SK-N-SH (cell line): ENCODE data around the gene CLSTN2. TPM values are rescaled to one million over a fixed set of nuclear protein-coding genes. Genes with fewer than 3 reads are reported as not detected.

Experiments used
- CTCF ChIA-PET: fragments of 300-600, 350-600 bp; formaldehyde crosslinking; extraction: SDS; loops from one replicate; lab custom pipeline; 2021; lab: Yijun Ruan, JAX
- POLR2A ChIA-PET: fragments of 350-600 bp; sonication (Branson Sonifier 250); formaldehyde crosslinking; extraction: SDS; loops from one replicate; lab custom pipeline; 2020; ENCODE audit warnings: antibody characterized with exemption, inconsistent platforms; lab: Yijun Ruan, JAX
- DNase-seq: peaks from one replicate; pipeline ENCODE4 v3.0.0; 2012
- H2AFZ ChIP-seq: fragments of 200-600 bp; sonication (generic); 2 replicates; pipeline ENCODE4 v1.8.1; 2016; ENCODE audit warnings: antibody characterized with exemption, mild to moderate bottlenecking, low read depth
- H3F3A ChIP-seq: fragments of 200-600 bp; sonication (generic); replicated peaks from 2 replicates; pipeline ENCODE3; 2016; ENCODE audit warnings: antibody characterized with exemption, mild to moderate bottlenecking; ENCODE audit not compliant: insufficient read depth
- H3K27ac ChIP-seq, 2 experiments: fragments of 200-500 bp in 1 of 2; fragments of 200-600 bp in 1 of 2; sonication (Bioruptor generic) in 1 of 2; sonication (generic), shearing (Covaris generic) in 1 of 2; 2 replicates each; pipeline versions ENCODE4 v1.5.1 to v1.6.1; 2014 to 2016; ENCODE audit warnings: low read depth in 2 of 2, inconsistent platforms in 1 of 2, low read length in 1 of 2, mild to moderate bottlenecking in 1 of 2, mixed read lengths in 1 of 2
- H3K27me3 ChIP-seq: fragments of 200-600 bp; sonication (generic), shearing (Covaris generic); 2 replicates; pipeline ENCODE4 v1.6.1; 2016; ENCODE audit warnings: mixed run types; ENCODE audit not compliant: insufficient read depth
- H3K36me3 ChIP-seq, 2 experiments: fragments of 200-500 bp in 1 of 2; fragments of 200-600 bp in 1 of 2; sonication (Bioruptor generic) in 1 of 2; sonication (generic) in 1 of 2; replicated peaks in 1 of 2; 2 replicates each; pipeline versions ENCODE3 to v1.5.1; 2014 to 2016; ENCODE audit warnings: low read length in 1 of 2, mild to moderate bottlenecking in 1 of 2; ENCODE audit not compliant: insufficient read depth in 2 of 2, control insufficient read depth in 1 of 2
- H3K4me1 ChIP-seq, 2 experiments: fragments of 200-500 bp in 1 of 2; fragments of 200-600 bp in 1 of 2; sonication (Bioruptor generic) in 1 of 2; sonication (generic), shearing (Covaris generic) in 1 of 2; 2 replicates each; pipeline versions ENCODE4 v1.5.1 to v1.6.1; 2014 to 2016; ENCODE audit warnings: low read depth in 1 of 2, low read length in 1 of 2, mixed run types in 1 of 2; ENCODE audit not compliant: insufficient read depth in 2 of 2, control insufficient read depth in 1 of 2
- H3K4me2 ChIP-seq: fragments of 200-600 bp; sonication (generic), shearing (Covaris generic); 2 replicates; pipeline ENCODE4 v1.6.1; 2017; ENCODE audit warnings: mixed run types
- H3K4me3 ChIP-seq, 2 experiments: fragments of 200-500 bp in 1 of 2; fragments of 200-600 bp in 1 of 2; sonication (Bioruptor generic) in 1 of 2; sonication (generic), shearing (Covaris generic) in 1 of 2; 2 replicates each; pipeline versions ENCODE4 v1.5.1 to v1.8.1; 2014 to 2016; ENCODE audit warnings: low read depth in 2 of 2, inconsistent platforms in 1 of 2, low read length in 1 of 2, mild to moderate bottlenecking in 1 of 2, mixed read lengths in 1 of 2, moderate library complexity in 1 of 2
- H3K79me2 ChIP-seq: fragments of 200-600 bp; sonication (generic); 2 replicates; pipeline ENCODE4 v1.8.1; 2017; ENCODE audit warnings: mild to moderate bottlenecking; ENCODE audit not compliant: insufficient read depth
- H3K9ac ChIP-seq: fragments of 200-600 bp; sonication (generic); 2 replicates; pipeline ENCODE4 v1.6.1; 2017; ENCODE audit warnings: mixed run types
- H3K9me2 ChIP-seq: fragments of 200-600 bp; sonication (generic); 2 replicates; pipeline ENCODE4 v1.6.1; 2017; ENCODE audit warnings: mixed run types
- H3K9me3 ChIP-seq: fragments of 200-600 bp; sonication (generic); 2 replicates; pipeline ENCODE4 v1.6.1; 2017; ENCODE audit warnings: mixed run types, mild to moderate bottlenecking, moderate library complexity
- H4K20me1 ChIP-seq: fragments of 200-600 bp; sonication (generic); 2 replicates; pipeline ENCODE4 v1.6.1; 2017; ENCODE audit warnings: mild to moderate bottlenecking, mixed run types; ENCODE audit not compliant: insufficient read depth
- CHD2 ChIP-seq: fragments of 150-350 bp; IDR thresholded peaks from 2 replicates; pipeline ENCODE4 v1.6.1; 2018; ENCODE audit warnings: low read length; ENCODE audit not compliant: partially characterized antibody
- EZH2phosphoT487 ChIP-seq: fragments of 200-600 bp; sonication (generic); IDR thresholded peaks from 2 replicates; pipeline ENCODE4 v1.6.1; 2017; ENCODE audit warnings: low read depth, mixed run types, mild to moderate bottlenecking, antibody characterized with exemption, moderate library complexity, borderline replicate concordance
- FOSL2 ChIP-seq: IDR thresholded peaks from 2 replicates; pipeline ENCODE4 v1.4.0; 2012; ENCODE audit warnings: low read depth, mild to moderate bottlenecking, moderate library complexity, borderline replicate concordance
- FOXJ3 ChIP-seq: sonication (generic); formaldehyde crosslinking; IDR thresholded peaks from 2 replicates; pipeline ENCODE4 v1.5.1; 2020; ENCODE audit warnings: mild to moderate bottlenecking, missing genetic modification reagents
- GABPA ChIP-seq: IDR thresholded peaks from 2 replicates; pipeline ENCODE4 v1.4.0; 2012; ENCODE audit warnings: low read depth, mild to moderate bottlenecking
- JUND ChIP-seq: IDR thresholded peaks from 2 replicates; pipeline ENCODE4 v1.4.0; 2012
- MAX ChIP-seq: IDR thresholded peaks from 2 replicates; pipeline ENCODE4 v1.4.0; 2012; ENCODE audit warnings: low read depth
- MEF2A ChIP-seq: IDR thresholded peaks from 2 replicates; pipeline ENCODE4 v1.4.0; 2012; ENCODE audit warnings: low read depth, borderline replicate concordance
- MXI1 ChIP-seq: IDR thresholded peaks from 2 replicates; pipeline ENCODE4 v1.6.1; 2012; ENCODE audit warnings: mild to moderate bottlenecking, low read depth, low read length, improper control_type of control experiment
- NFIC ChIP-seq: IDR thresholded peaks from 2 replicates; pipeline ENCODE4 v1.4.0; 2012; ENCODE audit warnings: borderline replicate concordance
- PBX3 ChIP-seq: IDR thresholded peaks from 2 replicates; pipeline ENCODE4; 2012
- POLR2AphosphoS5 ChIP-seq: IDR thresholded peaks from 2 replicates; pipeline ENCODE4 v1.6.1; 2012; ENCODE audit warnings: low read depth, low read length
- RAD21 ChIP-seq: IDR thresholded peaks from 2 replicates; pipeline ENCODE4 v1.6.1; 2012; ENCODE audit warnings: mild to moderate bottlenecking, low read length
- RXRA ChIP-seq: IDR thresholded peaks from 2 replicates; pipeline ENCODE4 v1.4.0; 2012; ENCODE audit warnings: low read depth, mild to moderate bottlenecking, borderline replicate concordance
- SIN3A ChIP-seq: IDR thresholded peaks from 2 replicates; pipeline ENCODE4 v1.6.1; 2012; ENCODE audit warnings: low read depth, mild to moderate bottlenecking, low read length, moderate library complexity, borderline replicate concordance
- SMC3 ChIP-seq: IDR thresholded peaks from 2 replicates; pipeline ENCODE4 v1.6.1; 2012; ENCODE audit warnings: low read depth, low read length, improper control_type of control experiment
- TAF1 ChIP-seq: IDR thresholded peaks from 2 replicates; pipeline ENCODE4 v1.6.1; 2012; ENCODE audit warnings: low read depth, mild to moderate bottlenecking, low read length, moderate library complexity, borderline replicate concordance
- TEAD4 ChIP-seq: IDR thresholded peaks from 2 replicates; pipeline ENCODE4 v1.4.0; 2012; ENCODE audit warnings: mild to moderate bottlenecking, borderline replicate concordance; ENCODE audit not compliant: insufficient read depth
- USF1 ChIP-seq: IDR thresholded peaks from 2 replicates; pipeline ENCODE4 v1.4.0; 2012; ENCODE audit warnings: low read depth, borderline replicate concordance
- YY1 ChIP-seq: IDR thresholded peaks from 2 replicates; pipeline ENCODE4 v1.4.0; 2012; ENCODE audit warnings: low read depth, mild to moderate bottlenecking
- WGBS: methylation state at CpG from one replicate; pipeline ENCODE4 v1.1.6; 2017; ENCODE audit warnings: low lambda C conversion rate; 5-methylcytosine and 5-hydroxymethylcytosine counted together
- polyA plus RNA-seq, 3 experiments: library from polyadenylated mRNA; depleted of rRNA; stranded (reverse); fragments of >200 nt; gene quantifications; 2 replicates each; pipeline ENCODE4 v1.2.3, GENCODE V29; 2012
- TF ChIP-seq, protein P1 (sequence below): fragments of 200-600 bp; sonication (generic); IDR thresholded peaks from 2 replicates; pipeline ENCODE4 v1.6.1; 2017; ENCODE audit warnings: antibody characterized with exemption, mild to moderate bottlenecking, moderate library complexity

Gene CLSTN2
- polyA plus RNA-seq, 1 of the 3 experiments (the other 2 are of a cell fraction): 0.02 TPM

DNA sequence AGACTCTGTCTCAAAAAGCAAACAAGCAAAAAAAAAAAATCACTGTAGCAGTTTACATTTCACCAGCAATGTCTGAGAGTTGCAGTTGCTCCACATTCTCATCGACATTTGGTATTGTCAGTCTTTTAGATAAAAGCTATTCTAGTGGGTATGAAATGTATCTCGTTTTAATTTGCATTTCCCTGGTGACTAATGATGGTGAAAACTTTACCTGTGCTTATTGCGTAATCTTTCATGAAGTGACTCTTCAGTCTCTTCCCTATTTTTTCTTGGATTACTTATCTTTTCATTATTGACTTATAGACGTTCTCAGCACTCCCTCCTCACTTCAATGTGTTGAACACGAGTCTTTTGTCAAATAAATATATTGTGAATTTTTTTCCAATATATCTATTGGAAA is 37.2 kb upstream of the CLSTN2 start:
- no peaks in the 10 kb centered on the region for H3K9me3 ChIP-seq
- no peaks in the 10 kb centered on the region for H3K36me3 ChIP-seq
- no peak overlapping the region for H3K27ac ChIP-seq
- no peak overlapping the region for H2AFZ ChIP-seq
- no peak overlapping the region for H3K4me3 ChIP-seq
- ChIA-PET POLR2A (no interaction called here), CTCF (no interaction called here)
- TF ChIP-seq RAD21 (no peak), CHD2 (no peak), YY1 (no peak), PBX3 (no peak), FOSL2 (no peak), RXRA (no peak), TEAD4 (no peak), MAX (no peak), EZH2phosphoT487 (no peak), JUND (no peak)
- TF ChIP-seq, protein P1, sequence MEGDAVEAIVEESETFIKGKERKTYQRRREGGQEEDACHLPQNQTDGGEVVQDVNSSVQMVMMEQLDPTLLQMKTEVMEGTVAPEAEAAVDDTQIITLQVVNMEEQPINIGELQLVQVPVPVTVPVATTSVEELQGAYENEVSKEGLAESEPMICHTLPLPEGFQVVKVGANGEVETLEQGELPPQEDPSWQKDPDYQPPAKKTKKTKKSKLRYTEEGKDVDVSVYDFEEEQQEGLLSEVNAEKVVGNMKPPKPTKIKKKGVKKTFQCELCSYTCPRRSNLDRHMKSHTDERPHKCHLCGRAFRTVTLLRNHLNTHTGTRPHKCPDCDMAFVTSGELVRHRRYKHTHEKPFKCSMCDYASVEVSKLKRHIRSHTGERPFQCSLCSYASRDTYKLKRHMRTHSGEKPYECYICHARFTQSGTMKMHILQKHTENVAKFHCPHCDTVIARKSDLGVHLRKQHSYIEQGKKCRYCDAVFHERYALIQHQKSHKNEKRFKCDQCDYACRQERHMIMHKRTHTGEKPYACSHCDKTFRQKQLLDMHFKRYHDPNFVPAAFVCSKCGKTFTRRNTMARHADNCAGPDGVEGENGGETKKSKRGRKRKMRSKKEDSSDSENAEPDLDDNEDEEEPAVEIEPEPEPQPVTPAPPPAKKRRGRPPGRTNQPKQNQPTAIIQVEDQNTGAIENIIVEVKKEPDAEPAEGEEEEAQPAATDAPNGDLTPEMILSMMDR: no peak
- no peaks in the 10 kb centered on the region for H3K79me2 ChIP-seq
- DNase-seq: no peak
- H3K9ac ChIP-seq: no peak overlapping the region
- H3F3A ChIP-seq: no peaks in the 10 kb centered on the region
- H3K4me1 ChIP-seq: no peaks in the 10 kb centered on the region
- no peaks in the 10 kb centered on the region for H4K20me1 ChIP-seq
- 18% methylated on average over 5 of the region's 5 CpGs for WGBS
- H3K27me3 ChIP-seq: no peaks in the 10 kb centered on the region
- no peaks in the 10 kb centered on the region for H3K9me2 ChIP-seq
- no peak overlapping the region for H3K4me2 ChIP-seq

DNA sequence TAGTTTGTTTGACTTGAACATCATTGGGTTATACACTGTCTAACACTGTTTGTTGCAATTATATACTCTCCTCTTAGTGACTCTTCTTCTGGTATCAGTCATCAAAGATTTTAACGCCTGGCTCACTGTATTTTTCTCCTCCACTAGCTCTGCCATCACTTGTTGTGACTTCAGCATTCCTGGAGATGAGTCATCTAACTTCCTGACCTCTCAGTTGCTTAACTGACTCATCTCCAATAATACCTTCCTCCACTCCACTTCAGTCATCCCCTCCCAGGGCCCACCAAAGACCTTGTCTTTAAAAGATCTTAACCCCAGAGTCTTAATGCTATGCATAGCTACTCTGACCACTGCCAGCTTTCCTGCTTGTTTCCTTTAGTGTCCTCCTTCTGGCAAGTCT is 28.6 kb upstream of the CLSTN2 start:
- Histone ChIP-seq H4K20me1 (no peaks in the 10 kb centered on the region), H3K9ac (no peak overlapping the region), H2AFZ (no peak overlapping the region), H3K9me3 (no peaks in the 10 kb centered on the region), H3K4me3 (no peak overlapping the region), H3K27me3 (no peaks in the 10 kb centered on the region), H3K36me3 (no peaks in the 10 kb centered on the region), H3K79me2 (no peaks in the 10 kb centered on the region), H3K4me2 (no peak overlapping the region), H3K9me2 (no peaks in the 10 kb centered on the region), H3K27ac (no peak overlapping the region), H3K4me1 (no peaks in the 10 kb centered on the region), H3F3A (no peaks in the 10 kb centered on the region)
- TF ChIP-seq POLR2AphosphoS5 (no peak), EZH2phosphoT487 (no peak), CHD2 (no peak), NFIC (no peak), SMC3 (no peak), USF1 (no peak), RXRA (no peak), GABPA (no peak), MXI1 (no peak), TEAD4 (no peak), TAF1 (no peak), SIN3A (no peak), FOXJ3 (CRISPR knock-in tag) (no peak), MEF2A (no peak)
- WGBS: 17% methylated on average over 1 of the region's 1 CpG
- DNase-seq: no peak
- CTCF ChIA-PET: no interaction called here
- POLR2A ChIA-PET: no interaction called here
